Measurements from ENCODE around the gene LCNL1.
A peak's percentile ranks its signal among the peaks of the same experiment; 100 is the strongest.

LCNL1 gene

DNA sequence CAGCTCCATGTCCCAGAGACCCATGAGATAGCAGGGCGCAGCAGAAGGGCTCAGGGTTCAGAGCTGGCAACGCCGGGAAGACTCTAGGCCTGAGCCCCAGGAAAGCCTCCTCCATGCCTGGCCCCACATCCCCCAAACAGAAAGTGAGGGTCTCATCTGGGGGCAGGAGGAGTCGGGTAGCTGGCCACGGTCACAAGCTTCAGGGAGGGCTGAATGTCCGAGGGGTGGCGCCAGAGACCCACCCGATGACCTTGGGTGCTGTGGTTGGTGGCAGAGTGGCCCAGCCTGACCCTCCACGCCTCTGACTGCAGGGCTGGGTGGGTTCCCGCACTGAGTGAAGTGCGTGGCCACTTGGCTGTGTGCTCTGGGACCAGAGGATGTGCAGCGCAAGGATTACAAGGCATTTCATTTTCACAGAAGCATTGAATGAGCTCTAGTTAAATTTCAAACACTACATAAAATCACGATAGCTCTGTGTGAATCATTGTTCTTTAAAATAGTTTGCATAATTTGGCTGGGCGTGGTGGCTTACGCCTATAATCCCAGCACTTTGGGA lies 34.8 kb upstream of the LCNL1 start:
- DNase-seq (ENCODE audit: low spot score), result no peak
- Histone ChIP-seq H3K27ac (peak overlapping the region in 1 of 2 donors; percentile 4), H3K4me3 (no peak overlapping the region)
- TF ChIP-seq, protein P1, sequence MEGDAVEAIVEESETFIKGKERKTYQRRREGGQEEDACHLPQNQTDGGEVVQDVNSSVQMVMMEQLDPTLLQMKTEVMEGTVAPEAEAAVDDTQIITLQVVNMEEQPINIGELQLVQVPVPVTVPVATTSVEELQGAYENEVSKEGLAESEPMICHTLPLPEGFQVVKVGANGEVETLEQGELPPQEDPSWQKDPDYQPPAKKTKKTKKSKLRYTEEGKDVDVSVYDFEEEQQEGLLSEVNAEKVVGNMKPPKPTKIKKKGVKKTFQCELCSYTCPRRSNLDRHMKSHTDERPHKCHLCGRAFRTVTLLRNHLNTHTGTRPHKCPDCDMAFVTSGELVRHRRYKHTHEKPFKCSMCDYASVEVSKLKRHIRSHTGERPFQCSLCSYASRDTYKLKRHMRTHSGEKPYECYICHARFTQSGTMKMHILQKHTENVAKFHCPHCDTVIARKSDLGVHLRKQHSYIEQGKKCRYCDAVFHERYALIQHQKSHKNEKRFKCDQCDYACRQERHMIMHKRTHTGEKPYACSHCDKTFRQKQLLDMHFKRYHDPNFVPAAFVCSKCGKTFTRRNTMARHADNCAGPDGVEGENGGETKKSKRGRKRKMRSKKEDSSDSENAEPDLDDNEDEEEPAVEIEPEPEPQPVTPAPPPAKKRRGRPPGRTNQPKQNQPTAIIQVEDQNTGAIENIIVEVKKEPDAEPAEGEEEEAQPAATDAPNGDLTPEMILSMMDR (IDR thresholded peaks at IDR 0.05), result no peak

DNA sequence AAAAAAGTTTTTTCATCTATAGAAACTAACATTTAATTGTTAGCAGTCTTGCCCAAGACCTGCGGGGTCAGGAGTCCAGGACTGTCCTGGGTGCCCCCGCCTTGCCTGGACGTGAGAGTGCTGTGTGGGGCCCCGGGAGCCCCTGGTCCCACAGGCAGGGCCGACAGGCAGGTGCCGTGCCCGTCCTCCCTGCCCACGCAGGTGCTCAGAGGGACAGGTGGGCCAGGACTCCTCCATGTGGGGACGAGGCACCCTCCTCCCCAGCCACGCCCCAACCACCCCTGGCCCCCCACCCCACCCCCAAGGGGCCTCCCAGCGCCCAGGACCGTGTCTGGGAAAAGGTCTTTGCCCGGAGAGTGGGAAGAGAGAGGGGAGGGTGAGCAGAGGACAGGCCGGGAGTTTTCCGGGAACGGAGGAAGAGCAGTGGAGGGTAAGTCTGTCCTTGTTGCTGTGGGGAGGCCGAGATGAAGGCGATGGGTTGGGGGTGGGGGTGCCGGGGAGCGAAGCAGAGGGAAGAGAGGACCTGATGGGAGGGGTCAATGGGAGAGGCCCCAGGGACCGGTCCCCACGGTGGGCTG lies 33.5 kb upstream of the LCNL1 start:
- no peak for DNase-seq (ENCODE audit: low spot score)
- peak overlapping the region; percentile 94 for H3K4me3 ChIP-seq
- peak overlapping the region; percentile 80 to 92 for H3K27ac ChIP-seq
- TF ChIP-seq, protein P1 (IDR thresholded peaks at IDR 0.05), result no peak

GRCh38 chr9:136949817-136950655 lies 32.8 kb upstream of the LCNL1 start:
- Histone ChIP-seq H3K27ac (peak overlapping the region; percentile 80 to 92), H3K4me3 (peak overlapping the region; percentile 94)
- TF ChIP-seq, protein P1 (IDR thresholded peaks at IDR 0.05), result no peak
- peak; percentile 93 for DNase-seq (ENCODE audit: low spot score)

GRCh38 chr9:136950656-136951276 lies 32.0 kb upstream of the LCNL1 start:
- no peak for DNase-seq (ENCODE audit: low spot score)

DNA sequence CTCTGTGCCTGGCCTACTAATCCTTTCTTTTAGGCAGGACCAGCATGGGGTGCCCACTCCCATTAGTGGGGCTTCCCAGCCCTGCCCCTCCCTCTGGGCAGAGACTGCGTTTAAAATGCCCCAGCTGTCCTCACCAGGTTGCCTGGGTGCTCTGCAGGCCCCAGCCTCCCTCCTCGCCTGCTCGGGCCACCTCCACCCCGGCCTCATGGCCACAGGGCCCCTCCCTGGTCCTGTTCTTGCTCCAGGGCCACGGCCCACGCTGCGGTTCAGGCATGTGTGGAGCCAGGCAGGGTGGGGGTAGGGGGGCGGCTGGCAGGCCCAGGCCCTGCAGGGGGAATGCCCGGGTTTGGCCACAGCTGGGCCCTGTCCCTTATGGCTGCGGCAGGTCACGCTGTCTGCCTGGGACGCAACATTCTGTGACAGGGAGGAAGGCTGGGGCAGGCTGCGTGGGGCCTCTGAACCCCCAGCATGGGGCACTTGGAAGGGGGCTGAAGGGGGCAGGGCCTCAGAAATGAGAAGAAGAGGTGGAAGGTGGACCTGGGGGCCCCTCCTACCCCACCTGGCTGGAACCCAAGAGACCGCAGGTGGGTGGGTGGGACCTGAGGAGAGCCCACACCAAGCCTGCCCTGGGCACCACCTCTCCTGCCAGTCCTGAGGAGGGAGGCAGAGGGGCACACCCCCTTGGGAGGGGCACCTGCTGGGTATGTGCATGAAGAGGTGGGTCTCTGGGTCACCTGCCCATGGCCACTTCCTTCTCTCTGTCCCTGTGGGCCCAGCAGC lies 31.1 kb upstream of the LCNL1 start, which contains the start of gene LCN12:
LCN12 (plus strand) TSS at position 733 of the 780 bp plus-strand sequence. CDS start 55 bp downstream, outside the sequence.
- Histone ChIP-seq H3K27ac (no peak within 1 kb of the TSS), H3K4me3 (no peak within 1 kb of the TSS)
- TF ChIP-seq, protein P1 (IDR thresholded peaks at IDR 0.05), result no peak
- DNase-seq (ENCODE audit: low spot score), result no peak

More at GRCh38 chr9:136950656-136951276, 32.0 kb upstream of the LCNL1 start:
- peak overlapping the region; percentile 94 for H3K4me3 ChIP-seq
- TF ChIP-seq, protein P1 (IDR thresholded peaks at IDR 0.05), result no peak
- H3K27ac ChIP-seq, result peak overlapping the region; percentile 80 to 92

DNA sequence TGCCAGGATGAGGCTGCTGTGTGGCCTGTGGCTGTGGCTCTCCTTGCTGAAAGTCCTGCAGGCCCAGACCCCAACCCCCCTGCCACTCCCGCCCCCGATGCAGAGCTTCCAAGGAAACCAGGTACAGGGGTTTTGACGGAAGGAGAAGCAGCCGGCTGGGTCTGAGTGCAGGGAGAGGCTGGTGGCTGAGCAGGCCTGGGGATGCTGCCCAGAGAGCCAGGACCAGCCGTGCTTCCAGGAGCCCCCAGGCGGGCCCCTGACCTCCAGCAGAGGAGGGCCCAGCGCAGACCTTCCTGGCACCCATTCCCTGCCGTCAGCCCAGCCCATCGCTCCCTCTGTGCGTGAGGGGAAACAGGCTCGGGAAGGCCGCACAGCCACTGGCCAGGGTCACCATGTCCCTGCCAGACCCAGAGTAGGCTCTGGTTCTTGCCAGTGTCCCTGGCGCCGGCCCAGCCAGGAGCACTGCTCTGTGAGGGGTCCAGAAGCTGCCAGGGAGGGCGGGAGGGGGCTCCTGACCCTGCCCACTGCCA lies 30.4 kb upstream of the LCNL1 start:
- H3K4me3 ChIP-seq, result no peak overlapping the region
- TF ChIP-seq, protein P1 (IDR thresholded peaks at IDR 0.05), result no peak
- DNase-seq (ENCODE audit: low spot score), result no peak
- H3K27ac ChIP-seq, result no peak overlapping the region

Data from coronary artery (tissue), 2 donors.